ENCODE results near the gene KRT80. TPM values are rescaled to one million over a fixed set of nuclear protein-coding genes. Genes with fewer than 3 reads are reported as not detected.

The KRT80 gene
- polyA plus RNA-seq, 3 donors = 0.18 to 0.52 (median 0.37) TPM

DNA sequence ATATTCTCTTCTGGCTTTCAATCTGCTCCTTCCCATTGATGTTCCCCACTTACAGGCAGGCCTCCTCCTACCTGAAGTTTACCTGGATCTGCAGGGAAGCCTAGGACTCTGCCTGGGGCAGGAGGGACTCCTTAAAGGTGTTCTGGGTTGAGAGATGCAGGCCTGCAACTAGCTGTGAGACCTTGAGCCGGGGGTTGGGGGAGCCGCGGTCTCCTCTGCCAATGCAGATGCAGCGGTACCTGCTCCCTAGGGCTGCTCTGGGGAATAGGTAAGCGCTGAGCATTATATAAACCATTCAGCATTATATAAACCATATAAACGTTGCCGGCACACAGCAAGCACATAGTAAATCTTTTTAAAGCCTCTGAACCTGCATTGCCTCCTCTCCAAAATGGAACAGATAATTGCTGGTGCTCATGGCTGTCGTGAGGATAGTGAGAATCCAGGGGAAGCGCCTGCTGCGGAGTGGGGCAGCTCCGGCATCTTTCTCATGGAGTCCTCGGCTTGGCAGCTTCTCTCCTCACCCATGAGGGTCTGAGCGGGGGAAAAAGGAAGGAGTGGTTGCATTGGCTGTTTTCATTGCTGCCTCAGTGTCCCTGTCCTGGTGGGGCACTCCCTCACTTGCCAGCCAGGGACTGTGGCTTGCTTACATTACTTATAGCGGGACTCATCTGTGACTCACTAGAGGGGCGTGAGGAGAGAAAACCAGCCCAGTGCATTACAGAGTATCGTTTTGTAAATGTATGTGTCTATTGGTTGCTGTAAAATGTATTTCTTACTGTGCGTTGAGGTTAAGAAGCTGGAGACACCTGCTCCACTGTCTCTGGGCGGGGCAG lies 12.5 kb upstream of the KRT80 start:
- TF ChIP-seq, protein P1, sequence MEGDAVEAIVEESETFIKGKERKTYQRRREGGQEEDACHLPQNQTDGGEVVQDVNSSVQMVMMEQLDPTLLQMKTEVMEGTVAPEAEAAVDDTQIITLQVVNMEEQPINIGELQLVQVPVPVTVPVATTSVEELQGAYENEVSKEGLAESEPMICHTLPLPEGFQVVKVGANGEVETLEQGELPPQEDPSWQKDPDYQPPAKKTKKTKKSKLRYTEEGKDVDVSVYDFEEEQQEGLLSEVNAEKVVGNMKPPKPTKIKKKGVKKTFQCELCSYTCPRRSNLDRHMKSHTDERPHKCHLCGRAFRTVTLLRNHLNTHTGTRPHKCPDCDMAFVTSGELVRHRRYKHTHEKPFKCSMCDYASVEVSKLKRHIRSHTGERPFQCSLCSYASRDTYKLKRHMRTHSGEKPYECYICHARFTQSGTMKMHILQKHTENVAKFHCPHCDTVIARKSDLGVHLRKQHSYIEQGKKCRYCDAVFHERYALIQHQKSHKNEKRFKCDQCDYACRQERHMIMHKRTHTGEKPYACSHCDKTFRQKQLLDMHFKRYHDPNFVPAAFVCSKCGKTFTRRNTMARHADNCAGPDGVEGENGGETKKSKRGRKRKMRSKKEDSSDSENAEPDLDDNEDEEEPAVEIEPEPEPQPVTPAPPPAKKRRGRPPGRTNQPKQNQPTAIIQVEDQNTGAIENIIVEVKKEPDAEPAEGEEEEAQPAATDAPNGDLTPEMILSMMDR (IDR thresholded peaks at IDR 0.05) = no peak
- Histone ChIP-seq H3K27ac (ENCODE audit: low read depth in 1 of 2, low read length in 2 of 2) (peak overlapping the region; percentile 95 to 100), H3K9ac (ENCODE audit: insufficient read depth, low read length, poor library complexity, severe bottlenecking) (peak overlapping the region; percentile 78), H3K9me3 (replicated peaks in 1 of 2; ENCODE audit: control insufficient read depth in 1 of 2, insufficient read depth in 1 of 2, low read length in 2 of 2) (no peaks in the 10 kb centered on the region), H3K36me3 (replicated peaks in 1 of 2; ENCODE audit: control insufficient read depth in 1 of 2, insufficient read depth in 2 of 2, low read length in 2 of 2) (no peaks in the 10 kb centered on the region), H3K4me3 (replicated peaks in 1 of 3; ENCODE audit: low read depth in 2 of 3, low read length in 3 of 3) (peak overlapping the region in 1 of 3 experiments; percentile 20), H3K4me2 (replicated peaks; ENCODE audit: extremely low read depth, low read length, poor library complexity, severe bottlenecking) (no peak overlapping the region), H3K4me1 (ENCODE audit: control insufficient read depth in 1 of 2, insufficient read depth in 2 of 2, low read length in 2 of 2) (peaks cover 65 to 80% of the 10 kb centered on the region in 2 donors), H2AFZ (ENCODE audit: insufficient read depth, low read depth, low read length, poor library complexity, severe bottlenecking) (peak overlapping the region; percentile 60), H3K27me3 (ENCODE audit: control insufficient read depth in 2 of 2, insufficient read depth in 2 of 2, low read length in 2 of 2) (no peaks in the 10 kb centered on the region), H3K79me2 (ENCODE audit: insufficient read depth, low read length) (no peaks in the 10 kb centered on the region), H4K20me1 (ENCODE audit: insufficient read depth, low read length) (no peaks in the 10 kb centered on the region)
- H3K4me3 Mint-ChIP-seq = no peak overlapping the region
- intact Hi-C loops (cut with micrococcal nuclease) = no loop called here
- H3K9me3 Mint-ChIP-seq = peaks cover 0 to 2% (median 0%) of the 10 kb centered on the region in 7 donors
- H3K27me3 Mint-ChIP-seq (ENCODE audit: low read depth in 3 of 3) = peaks cover 0 to 4% (median 0%) of the 10 kb centered on the region in 3 donors
- no peak for DNase-seq
- H3K27ac Mint-ChIP-seq = peak overlapping the region; percentile 97 to 100 (median 99)
- H3K36me3 Mint-ChIP-seq = peaks cover 3 to 5% of the 10 kb centered on the region in 2 donors
- WGBS (ENCODE audit: insufficient coverage) = 92% methylated on average over 10 of the region's 18 CpGs
- peaks cover 83% of the 10 kb centered on the region for H3K4me1 Mint-ChIP-seq

DNA sequence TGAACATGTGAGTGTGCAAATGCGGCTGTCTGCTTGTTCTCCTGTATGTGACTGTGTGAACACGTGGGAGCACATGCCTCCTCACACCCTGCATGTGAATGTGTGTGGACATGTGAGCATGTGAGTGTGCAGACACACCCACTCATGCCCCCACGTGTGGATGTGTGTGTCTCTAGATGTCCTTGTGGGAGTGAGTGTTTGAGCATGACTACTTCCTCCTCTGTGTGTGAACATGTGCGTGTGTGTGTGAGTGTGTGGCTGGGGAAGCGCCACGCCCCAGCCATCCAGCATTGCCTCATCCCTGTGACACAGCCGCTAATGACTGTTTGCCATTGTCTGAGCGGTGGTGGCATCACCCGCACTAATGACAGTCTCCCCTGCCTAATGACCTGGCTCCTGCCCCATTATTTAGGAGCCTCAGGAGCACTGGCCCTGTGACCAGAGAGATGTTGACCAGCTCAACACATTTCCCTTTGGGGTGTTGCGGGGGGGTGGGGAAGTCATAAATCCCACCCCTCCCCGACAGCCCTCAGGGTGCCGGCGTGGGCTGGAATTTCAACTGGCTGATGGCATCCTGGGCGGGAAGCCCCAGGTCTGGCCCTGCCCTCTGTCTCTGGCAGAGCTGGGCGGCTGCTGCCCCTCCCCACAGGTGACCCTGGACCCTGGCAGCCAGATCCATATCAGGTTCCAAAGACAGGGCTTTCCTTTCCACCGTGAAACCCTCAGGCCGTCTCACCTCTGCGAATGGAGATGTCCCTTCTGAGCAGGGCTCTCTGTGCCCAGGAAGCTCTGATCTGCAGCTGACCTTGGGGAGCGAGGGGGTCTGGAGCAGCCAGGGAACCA lies 11.5 kb upstream of the KRT80 start:
- H3K4me1 Mint-ChIP-seq = peaks cover 88% of the 10 kb centered on the region
- Histone ChIP-seq H3K36me3 (replicated peaks in 1 of 2; ENCODE audit: control insufficient read depth in 1 of 2, insufficient read depth in 2 of 2, low read length in 2 of 2) (no peaks in the 10 kb centered on the region), H3K79me2 (ENCODE audit: insufficient read depth, low read length) (no peaks in the 10 kb centered on the region), H3K27ac (ENCODE audit: low read depth in 1 of 2, low read length in 2 of 2) (peak overlapping the region; percentile 95 to 100), H4K20me1 (ENCODE audit: insufficient read depth, low read length) (no peaks in the 10 kb centered on the region), H2AFZ (ENCODE audit: insufficient read depth, low read depth, low read length, poor library complexity, severe bottlenecking) (peak overlapping the region; percentile 60), H3K4me2 (replicated peaks; ENCODE audit: extremely low read depth, low read length, poor library complexity, severe bottlenecking) (peak overlapping the region; percentile 18), H3K9me3 (replicated peaks in 1 of 2; ENCODE audit: control insufficient read depth in 1 of 2, insufficient read depth in 1 of 2, low read length in 2 of 2) (no peaks in the 10 kb centered on the region), H3K9ac (ENCODE audit: insufficient read depth, low read length, poor library complexity, severe bottlenecking) (peak overlapping the region; percentile 78), H3K4me3 (replicated peaks in 1 of 3; ENCODE audit: low read depth in 2 of 3, low read length in 3 of 3) (peak overlapping the region in 1 of 3 experiments; percentile 20), H3K27me3 (ENCODE audit: control insufficient read depth in 2 of 2, insufficient read depth in 2 of 2, low read length in 2 of 2) (no peaks in the 10 kb centered on the region), H3K4me1 (ENCODE audit: control insufficient read depth in 1 of 2, insufficient read depth in 2 of 2, low read length in 2 of 2) (peaks cover 75 to 90% of the 10 kb centered on the region in 2 donors)
- peak overlapping the region; percentile 97 to 100 (median 99) for H3K27ac Mint-ChIP-seq
- intact Hi-C loops (cut with micrococcal nuclease) = no loop called here
- H3K27me3 Mint-ChIP-seq (ENCODE audit: low read depth in 3 of 3) = peaks cover 0 to 2% (median 0%) of the 10 kb centered on the region in 3 donors
- TF ChIP-seq, protein P1 (IDR thresholded peaks at IDR 0.05) = no peak
- H3K9me3 Mint-ChIP-seq = peaks cover 0 to 2% (median 0%) of the 10 kb centered on the region in 7 donors
- peaks cover 3 to 5% of the 10 kb centered on the region in 2 donors for H3K36me3 Mint-ChIP-seq
- H3K4me3 Mint-ChIP-seq = peak overlapping the region in 1 of 2 donors; percentile 60
- 50% methylated on average over 3 of the region's 19 CpGs for WGBS (ENCODE audit: insufficient coverage)
- DNase-seq = peak; percentile 98 to 99 (median 99)
